ENCODE results near the gene NTHL1. TPM values are rescaled to one million over a fixed set of nuclear protein-coding genes. Genes with fewer than 3 reads are reported as not detected.

The NTHL1 gene
- total RNA-seq, 2 donors from 2014 or later: 43.2 to 46.1 TPM

DNA sequence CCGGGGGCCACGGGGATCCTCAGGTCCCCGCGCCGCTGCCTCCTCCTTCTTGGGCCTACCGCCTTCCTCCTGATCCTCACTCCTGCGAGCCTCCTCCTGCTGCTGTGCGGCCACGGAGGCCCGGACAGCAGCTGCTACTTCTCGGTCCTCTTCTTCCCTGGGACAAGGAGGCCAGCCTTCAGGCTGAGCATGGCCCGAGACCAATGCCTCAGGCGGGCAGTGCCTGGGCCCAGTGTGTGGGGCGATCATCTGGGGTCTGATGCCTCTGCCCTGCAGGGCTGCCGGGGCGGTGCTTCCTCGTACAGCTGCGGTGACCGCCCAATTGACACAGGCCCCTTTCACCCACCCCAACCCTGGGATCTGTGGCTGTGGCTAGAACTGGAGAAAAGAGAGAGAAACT is 46.6 kb downstream of the NTHL1 start:
- WGBS, 2 experiments (ENCODE audit: insufficient coverage in 1 of 2, insufficient read length in 1 of 2): 97 to 100% methylated on average over 5 to 19 of the region's 19 CpGs
- no peak overlapping the region for H3K27ac ChIP-seq (ENCODE audit: low read depth, low read length)
- no peak overlapping the region for H3K4me3 ChIP-seq (ENCODE audit: low read length)
- H3K36me3 Mint-ChIP-seq (ENCODE audit: low read depth): peaks cover 25% of the 10 kb centered on the region
- H3K4me3 Mint-ChIP-seq: no peak overlapping the region
- H3K9me3 ChIP-seq (ENCODE audit: control insufficient read depth, low read length): no peaks in the 10 kb centered on the region
- no peaks in the 10 kb centered on the region for H3K9me3 Mint-ChIP-seq
- H3K4me1 Mint-ChIP-seq: peaks cover 2% of the 10 kb centered on the region
- no peak overlapping the region for H3K27ac Mint-ChIP-seq
- peaks cover 5% of the 10 kb centered on the region for H3K4me1 ChIP-seq (ENCODE audit: control insufficient read depth, insufficient read depth, low read length)
- no peak overlapping the region for H3K9ac ChIP-seq (ENCODE audit: extremely low read depth, low read length, poor library complexity, severe bottlenecking)
- peaks cover 40% of the 10 kb centered on the region for H3K36me3 ChIP-seq (ENCODE audit: control insufficient read depth, insufficient read depth, low read length)
- H3K27me3 Mint-ChIP-seq (ENCODE audit: insufficient read depth): no peaks in the 10 kb centered on the region
- no peak for DNase-seq
- H3K27me3 ChIP-seq (ENCODE audit: control insufficient read depth, insufficient read depth, low read length, poor library complexity, severe bottlenecking): no peaks in the 10 kb centered on the region
- TF ChIP-seq, protein P1, sequence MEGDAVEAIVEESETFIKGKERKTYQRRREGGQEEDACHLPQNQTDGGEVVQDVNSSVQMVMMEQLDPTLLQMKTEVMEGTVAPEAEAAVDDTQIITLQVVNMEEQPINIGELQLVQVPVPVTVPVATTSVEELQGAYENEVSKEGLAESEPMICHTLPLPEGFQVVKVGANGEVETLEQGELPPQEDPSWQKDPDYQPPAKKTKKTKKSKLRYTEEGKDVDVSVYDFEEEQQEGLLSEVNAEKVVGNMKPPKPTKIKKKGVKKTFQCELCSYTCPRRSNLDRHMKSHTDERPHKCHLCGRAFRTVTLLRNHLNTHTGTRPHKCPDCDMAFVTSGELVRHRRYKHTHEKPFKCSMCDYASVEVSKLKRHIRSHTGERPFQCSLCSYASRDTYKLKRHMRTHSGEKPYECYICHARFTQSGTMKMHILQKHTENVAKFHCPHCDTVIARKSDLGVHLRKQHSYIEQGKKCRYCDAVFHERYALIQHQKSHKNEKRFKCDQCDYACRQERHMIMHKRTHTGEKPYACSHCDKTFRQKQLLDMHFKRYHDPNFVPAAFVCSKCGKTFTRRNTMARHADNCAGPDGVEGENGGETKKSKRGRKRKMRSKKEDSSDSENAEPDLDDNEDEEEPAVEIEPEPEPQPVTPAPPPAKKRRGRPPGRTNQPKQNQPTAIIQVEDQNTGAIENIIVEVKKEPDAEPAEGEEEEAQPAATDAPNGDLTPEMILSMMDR (conservative IDR thresholded peaks at IDR 0.05): no peak

DNA sequence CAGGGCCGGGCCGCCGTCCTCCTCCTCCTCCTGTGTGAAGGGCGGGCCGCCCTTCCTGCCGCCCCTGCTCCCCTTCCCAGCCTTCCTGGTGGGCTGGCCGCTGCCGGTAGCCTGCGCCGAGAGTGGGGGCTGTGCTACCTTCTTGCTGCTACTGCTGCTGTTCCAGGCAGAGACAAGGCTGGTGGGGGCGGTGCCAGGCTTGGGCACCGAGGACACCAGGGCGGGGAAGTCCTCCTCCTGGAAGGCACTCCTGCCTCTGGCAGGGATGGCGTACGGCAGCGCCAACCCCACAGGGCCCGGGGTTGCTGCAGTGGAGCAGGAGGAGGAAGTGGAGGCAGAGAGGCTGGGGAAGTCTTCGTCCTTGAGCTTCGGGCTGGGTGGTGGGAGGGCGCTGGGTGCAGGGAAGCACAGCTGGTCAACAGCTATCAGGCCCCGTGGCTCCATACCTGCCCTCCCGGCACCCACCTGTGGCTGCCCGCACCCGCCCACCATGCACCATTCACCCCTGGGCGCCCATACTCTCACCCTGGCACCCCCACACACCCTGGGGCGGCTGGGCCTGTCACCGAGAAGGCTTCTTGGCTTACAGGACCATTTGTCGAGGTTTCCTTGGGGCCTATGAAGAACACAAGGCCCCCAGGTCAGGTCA is 47.6 kb downstream of the NTHL1 start:
- Mint-ChIP-seq H3K36me3 (ENCODE audit: low read depth) (peaks cover 30% of the 10 kb centered on the region), H3K27me3 (ENCODE audit: insufficient read depth) (no peaks in the 10 kb centered on the region), H3K4me1 (no peaks in the 10 kb centered on the region), H3K9me3 (no peaks in the 10 kb centered on the region), H3K27ac (no peak overlapping the region), H3K4me3 (no peak overlapping the region)
- no peak overlapping the region for H3K27ac ChIP-seq (ENCODE audit: low read depth, low read length)
- no peak overlapping the region for H3K4me3 ChIP-seq (ENCODE audit: low read length)
- TF ChIP-seq, protein P1 (conservative IDR thresholded peaks at IDR 0.05): no peak
- peaks cover 40% of the 10 kb centered on the region for H3K36me3 ChIP-seq (ENCODE audit: control insufficient read depth, insufficient read depth, low read length)
- DNase-seq: no peak
- peaks cover 3% of the 10 kb centered on the region for H3K4me1 ChIP-seq (ENCODE audit: control insufficient read depth, insufficient read depth, low read length)
- WGBS, 2 experiments (ENCODE audit: insufficient coverage in 1 of 2, insufficient read length in 1 of 2): 95 to 96% methylated on average over 7 to 28 of the region's 28 CpGs
- H3K9me3 ChIP-seq (ENCODE audit: control insufficient read depth, low read length): no peaks in the 10 kb centered on the region
- no peak overlapping the region for H3K9ac ChIP-seq (ENCODE audit: extremely low read depth, low read length, poor library complexity, severe bottlenecking)
- no peaks in the 10 kb centered on the region for H3K27me3 ChIP-seq (ENCODE audit: control insufficient read depth, insufficient read depth, low read length, poor library complexity, severe bottlenecking)

DNA sequence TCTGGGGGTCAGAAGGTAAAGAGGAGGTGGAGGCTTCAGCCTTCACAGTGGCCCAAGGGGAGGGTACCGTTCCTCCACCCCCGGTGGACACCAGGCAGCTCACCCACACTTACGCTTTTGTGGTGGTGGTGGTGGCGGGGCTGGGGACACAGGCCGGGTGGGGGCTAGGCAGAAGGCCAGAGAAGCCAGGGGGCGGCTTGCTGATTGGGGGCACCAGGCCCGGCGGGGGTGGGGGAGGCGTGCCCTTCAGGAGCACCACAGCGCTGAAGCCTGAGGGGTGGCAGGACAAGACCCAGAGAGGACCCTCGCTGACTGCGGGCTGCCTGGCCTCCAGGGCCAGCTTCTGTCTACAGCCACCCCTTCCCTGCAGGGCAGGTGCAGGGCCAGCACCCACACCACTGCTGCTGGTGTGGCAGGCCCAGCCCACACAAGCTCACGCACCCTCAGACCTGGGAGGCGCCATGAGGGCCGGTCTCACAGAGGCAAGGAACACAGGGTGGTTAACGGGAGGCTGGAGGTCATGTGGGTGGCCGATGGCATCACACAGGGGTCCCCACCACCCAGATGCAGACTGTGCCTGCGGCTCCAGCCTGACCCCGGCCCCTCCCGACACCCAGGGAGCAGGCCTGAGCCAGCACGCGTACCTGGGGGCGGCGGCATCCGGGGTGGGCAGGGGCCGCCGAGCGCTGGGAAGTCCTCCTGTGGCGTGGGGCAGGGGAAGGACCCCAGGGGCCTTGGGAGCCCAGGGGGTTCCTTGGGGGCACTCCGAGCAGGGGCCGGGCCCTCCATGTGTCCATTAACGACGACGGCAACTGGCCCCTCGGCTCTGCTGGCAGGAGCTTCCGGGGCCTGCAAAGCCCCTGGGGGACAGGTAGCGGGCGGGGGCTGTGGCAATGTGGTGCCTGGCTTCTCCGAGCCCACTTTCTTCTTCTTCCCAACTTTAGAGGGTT is 48.5 kb downstream of the NTHL1 start:
- peaks cover 30% of the 10 kb centered on the region for H3K36me3 Mint-ChIP-seq (ENCODE audit: low read depth)
- WGBS, 2 experiments (ENCODE audit: insufficient coverage in 1 of 2, insufficient read length in 1 of 2): 94 to 100% methylated on average over 3 to 39 of the region's 39 CpGs
- no peak overlapping the region for H3K27ac ChIP-seq (ENCODE audit: low read depth, low read length)
- no peak overlapping the region for H3K4me3 ChIP-seq (ENCODE audit: low read length)
- H3K9me3 Mint-ChIP-seq: no peaks in the 10 kb centered on the region
- no peak for DNase-seq
- no peak overlapping the region for H3K27ac Mint-ChIP-seq
- no peak overlapping the region for H3K4me3 Mint-ChIP-seq
- TF ChIP-seq, protein P1 (conservative IDR thresholded peaks at IDR 0.05): no peak
- H3K27me3 Mint-ChIP-seq (ENCODE audit: insufficient read depth): no peaks in the 10 kb centered on the region
- peaks cover 36% of the 10 kb centered on the region for H3K36me3 ChIP-seq (ENCODE audit: control insufficient read depth, insufficient read depth, low read length)
- no peaks in the 10 kb centered on the region for H3K4me1 Mint-ChIP-seq
- H3K27me3 ChIP-seq (ENCODE audit: control insufficient read depth, insufficient read depth, low read length, poor library complexity, severe bottlenecking): no peaks in the 10 kb centered on the region
- no peaks in the 10 kb centered on the region for H3K9me3 ChIP-seq (ENCODE audit: control insufficient read depth, low read length)
- peaks cover 3% of the 10 kb centered on the region for H3K4me1 ChIP-seq (ENCODE audit: control insufficient read depth, insufficient read depth, low read length)
- no peak overlapping the region for H3K9ac ChIP-seq (ENCODE audit: extremely low read depth, low read length, poor library complexity, severe bottlenecking)

Data from endodermal cell (in vitro differentiated cells).